Right lobe of liver (tissue), 6 donors: Measurements from ENCODE around the gene CLIC5. TPM values are rescaled to one million over a fixed set of nuclear protein-coding genes. Genes with fewer than 3 reads are reported as not detected.
A peak's percentile ranks its signal among the peaks of the same experiment; 100 is the strongest.

Experiments used
- ATAC-seq, 4 donors: fragments of 200-7000 bp; cut with Tn5 transposase; one replicate each; pipeline ENCODE4 v1.9.1; 2020; ENCODE audit warnings: mild to moderate bottlenecking in 4 of 4, moderate library complexity in 4 of 4
- DNase-seq, 3 donors: peaks; one replicate each; pipeline ENCODE4 v3.0.0-alpha.2; 2020
- H3K27ac ChIP-seq, 3 donors: fragments of 200-600 bp; one replicate each; pipeline ENCODE4 v1.8.0; 2022
- H3K27me3 ChIP-seq, 2 donors: fragments of 200-600 bp; one replicate each; pipeline ENCODE4 v1.8.0; 2022
- H3K36me3 ChIP-seq, 4 donors: fragments of 200-600 bp; sonication (generic) in 1 of 4; one replicate each; pipeline versions ENCODE4 v1.5.1 to v1.8.0; 2017 to 2022; ENCODE audit warnings: control low read depth in 1 of 4
- H3K4me1 ChIP-seq, 4 donors: fragments of 200-600 bp; sonication (generic) in 1 of 4; one replicate each; pipeline versions ENCODE4 v1.5.1 to v1.8.0; 2017 to 2022; ENCODE audit warnings: control low read depth in 1 of 4
- H3K4me3 ChIP-seq, 3 donors: fragments of 200-600 bp; one replicate each; pipeline ENCODE4 v1.8.0; 2022
- H3K9me3 ChIP-seq, 4 donors: fragments of 200-600 bp; sonication (generic) in 1 of 4; one replicate each; pipeline versions ENCODE4 v1.5.1 to v1.8.0; 2017 to 2022; ENCODE audit warnings: control low read depth in 1 of 4
- CTCF ChIP-seq, 4 donors: fragments of 200-600 bp in 3 of 4; fragments of 450-650 bp in 1 of 4; IDR thresholded peaks; one replicate each; pipeline versions ENCODE4 v1.5.1 to v1.8.0; 2016 to 2022; ENCODE audit warnings: antibody characterized with exemption in 4 of 4, mild to moderate bottlenecking in 2 of 4
- POLR2A ChIP-seq: fragments of 450-650 bp; IDR thresholded peaks from one replicate; pipeline ENCODE4 v1.6.1; 2017; ENCODE audit warnings: antibody characterized with exemption, mild to moderate bottlenecking
- WGBS: methylation state at CpG from one replicate; pipeline ENCODE4 v1.1.6; 2018; ENCODE audit warnings: low coverage, low lambda C conversion rate; ENCODE audit not compliant: insufficient coverage; ENCODE audit errors: missing lambda C conversion rate; 5-methylcytosine and 5-hydroxymethylcytosine counted together
- intact Hi-C, 2 donors: fragments of 100-400 bp; cut with DNase I; formaldehyde crosslinking; loops; one replicate each; pipeline versions ENCODE4 v1.11.2 to v1.14.1; 2022
- total RNA-seq, 6 experiments: library from RNA; depleted of rRNA in 2 of 6; stranded (reverse); fragments of >200 nt in 2 of 6; fragmentation: NEBNext Ultra II Directional in 3 of 6; extraction: Animal tissue kit (Norgen Biotek cat#: 25700) in 3 of 6; gene quantifications; one replicate each; pipeline versions ENCODE4 v1.1.0 to v1.2.4, GENCODE V29; 2016 to 2023
- donor health status: DM: no; HTN: yes; CAD: no.
- donor health status: DM: no; HTN: no; CAD: no.
- donor health status: DM: no; HTN: no; CAD: no.
- donor health status: DM: no; HTN: yes; CAD: no.
- donor health status: DM: no; HTN: yes; CAD: no.

The CLIC5 gene
- total RNA-seq, 6 experiments from 2014 or later = 0.18 to 0.42 (median 0.29) TPM

- TF ChIP-seq CTCF (IDR thresholded peaks at IDR 0.05) = no peak
- TF ChIP-seq POLR2A = no peak
- intact Hi-C loops = no loop called here
- no peak overlapping the region for H3K4me3 ChIP-seq
- H3K27me3 ChIP-seq = no peaks in the 10 kb centered on the region
- ATAC-seq (peak in 1 of 4 donors; percentile 52), DNase-seq (no peak)
- H3K27ac ChIP-seq = no peak overlapping the region
- WGBS = 54% methylated on average over 6 of the region's 6 CpGs
- H3K9me3 ChIP-seq = no peaks in the 10 kb centered on the region
- no peaks in the 10 kb centered on the region for H3K4me1 ChIP-seq
- H3K36me3 ChIP-seq = no peaks in the 10 kb centered on the region
These were observed 90.8 kb downstream of the CLIC5 start for GRCh38 chr6:45924763-45925342.

DNA sequence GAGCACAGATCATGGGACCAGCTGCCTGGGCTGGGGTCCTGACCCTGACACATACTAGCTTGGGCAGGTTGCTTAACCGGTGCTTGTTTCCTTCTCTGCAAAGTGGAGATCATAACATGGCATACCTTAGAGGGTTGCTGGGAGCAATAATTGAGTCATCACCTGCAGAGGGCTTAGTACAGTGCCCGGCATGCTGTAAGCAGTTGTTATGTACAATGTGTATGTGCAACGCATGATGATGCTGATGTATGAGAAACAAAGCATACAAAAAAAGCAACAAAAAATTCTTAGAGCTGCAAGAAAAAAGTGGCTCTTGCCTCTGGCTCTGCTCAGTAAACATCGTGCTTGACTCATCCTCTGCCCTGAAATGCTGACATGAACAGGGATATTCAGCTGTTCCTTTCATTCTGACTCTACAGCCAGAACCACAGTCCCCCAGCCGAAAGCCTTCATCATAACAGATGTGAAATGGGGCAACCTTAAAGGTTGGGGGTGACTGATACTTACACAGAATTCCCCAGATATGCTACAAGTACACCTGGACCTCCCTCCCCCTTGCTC lies 91.7 kb downstream of the CLIC5 start:
- intact Hi-C loops = no loop called here
- no peaks in the 10 kb centered on the region for H3K4me1 ChIP-seq
- TF ChIP-seq POLR2A = no peak
- TF ChIP-seq CTCF (IDR thresholded peaks at IDR 0.05) = no peak
- no peaks in the 10 kb centered on the region for H3K9me3 ChIP-seq
- H3K27ac ChIP-seq = no peak overlapping the region
- 54% methylated on average over 4 of the region's 5 CpGs for WGBS
- H3K27me3 ChIP-seq = no peaks in the 10 kb centered on the region
- H3K4me3 ChIP-seq = no peak overlapping the region
- DNase-seq = no peak
- ATAC-seq = no peak
- H3K36me3 ChIP-seq = no peaks in the 10 kb centered on the region

DNA sequence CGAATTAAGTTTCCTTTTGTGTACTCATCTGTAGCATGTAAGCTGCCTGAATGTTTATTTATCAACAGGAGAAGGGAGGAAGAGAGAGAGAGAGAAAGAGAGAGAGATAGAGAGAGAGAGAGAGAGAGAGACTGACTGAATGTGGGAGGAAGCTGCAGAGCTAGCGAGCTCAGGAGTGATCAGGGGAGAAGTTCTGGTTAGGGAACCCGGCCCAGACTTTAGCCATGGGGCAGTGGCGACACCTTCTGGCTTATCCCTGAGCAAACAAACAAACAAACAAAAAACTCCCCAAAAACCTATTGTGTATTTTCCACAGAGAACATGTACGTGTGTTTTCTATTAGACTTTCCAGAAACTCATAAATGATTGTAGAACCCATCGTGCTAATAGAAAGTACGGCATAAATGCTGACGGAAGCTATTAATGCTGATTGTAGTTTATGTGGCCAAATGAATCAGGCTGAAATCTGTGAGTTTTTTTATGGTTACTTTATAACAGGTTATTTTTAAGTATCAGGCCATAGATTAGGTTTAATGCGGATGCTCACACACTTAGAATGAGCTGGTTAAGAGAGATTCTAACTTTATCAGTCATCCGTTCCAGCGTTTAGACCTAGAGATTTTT lies 92.8 kb downstream of the CLIC5 start:
- no peaks in the 10 kb centered on the region for H3K9me3 ChIP-seq
- DNase-seq (peak; percentile 60 to 67 (median 64)), ATAC-seq (peak; percentile 84 to 94 (median 89))
- no peaks in the 10 kb centered on the region for H3K27me3 ChIP-seq
- WGBS = 21% methylated on average over 11 of the region's 11 CpGs
- no peaks in the 10 kb centered on the region for H3K4me1 ChIP-seq
- no peaks in the 10 kb centered on the region for H3K36me3 ChIP-seq
- H3K4me3 ChIP-seq = no peak overlapping the region
- no peak overlapping the region for H3K27ac ChIP-seq
- intact Hi-C loops = no loop called here
- peak; percentile 60 to 77 (median 72) for TF ChIP-seq CTCF (IDR thresholded peaks at IDR 0.05)
- TF ChIP-seq POLR2A = no peak

DNA sequence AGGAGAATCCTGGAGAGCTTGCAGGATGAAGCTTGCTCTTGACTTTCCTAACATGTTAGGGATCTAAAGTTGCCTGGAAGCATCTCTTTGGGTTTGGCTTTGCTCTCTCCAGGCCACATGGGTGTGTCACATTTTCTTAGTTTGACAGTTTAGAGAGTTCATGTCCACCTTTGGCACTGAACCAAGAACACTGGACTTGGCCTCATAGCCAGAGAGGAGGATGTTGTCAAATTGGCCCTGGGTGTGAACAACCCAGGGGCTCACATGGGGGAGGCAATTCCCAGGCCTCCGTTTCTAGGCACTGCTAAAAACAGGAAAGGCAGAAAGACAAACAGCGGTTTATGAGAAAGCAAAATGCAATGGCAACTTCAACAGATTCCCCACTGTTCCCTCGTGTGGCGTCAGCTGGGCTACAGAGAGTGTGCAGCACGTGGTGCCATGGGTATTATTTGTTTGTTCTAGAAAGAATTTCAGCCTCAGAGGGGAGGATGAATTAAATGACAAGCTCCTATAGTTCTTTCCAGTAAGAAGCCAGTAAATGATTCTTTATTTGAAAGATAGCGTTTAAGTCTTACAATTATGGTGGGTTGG lies 93.9 kb downstream of the CLIC5 start:
- 71% methylated on average over 5 of the region's 6 CpGs for WGBS
- Histone ChIP-seq H3K4me3 (no peak overlapping the region), H3K27ac (no peak overlapping the region), H3K36me3 (no peaks in the 10 kb centered on the region), H3K27me3 (no peaks in the 10 kb centered on the region), H3K4me1 (no peaks in the 10 kb centered on the region), H3K9me3 (no peaks in the 10 kb centered on the region)
- intact Hi-C loops = no loop called here
- ATAC-seq = no peak
- DNase-seq = no peak
- TF ChIP-seq CTCF (IDR thresholded peaks at IDR 0.05) (no peak), POLR2A (no peak)
